Trophoblast cell (in vitro differentiated cells and primary cell): Measurements from ENCODE around the gene EML1.
A peak's percentile ranks its signal among the peaks of the same experiment; 100 is the strongest.

ENCODE experiments used
- DNase-seq, 2 donors: peaks; one replicate each; pipeline ENCODE4 v3.0.0-alpha.2; 2016
- H2AFZ ChIP-seq: 2 replicates; pipeline ENCODE4 v1.6.1; 2013; ENCODE audit warnings: low read length, moderate library complexity, mild to moderate bottlenecking; ENCODE audit not compliant: insufficient read depth, poor library complexity
- H2AK5ac ChIP-seq: 2 replicates; pipeline ENCODE4 v1.6.1; 2013; ENCODE audit warnings: mild to moderate bottlenecking, low read length
- H2BK120ac ChIP-seq: 2 replicates; pipeline ENCODE4 v1.6.1; 2013; ENCODE audit warnings: low read length, mild to moderate bottlenecking, moderate library complexity; ENCODE audit not compliant: insufficient read depth, poor library complexity
- H2BK12ac ChIP-seq: 2 replicates; pipeline ENCODE4 v1.6.1; 2013; ENCODE audit warnings: mild to moderate bottlenecking, low read length, moderate library complexity
- H2BK5ac ChIP-seq: 2 replicates; pipeline ENCODE4 v1.6.1; 2013; ENCODE audit warnings: low read length, low read depth, moderate library complexity, mild to moderate bottlenecking; ENCODE audit not compliant: poor library complexity
- H3K14ac ChIP-seq: 2 replicates; pipeline ENCODE4 v1.6.1; 2013; ENCODE audit warnings: mild to moderate bottlenecking, low read length
- H3K18ac ChIP-seq: 2 replicates; pipeline ENCODE4 v1.6.1; 2013; ENCODE audit warnings: mild to moderate bottlenecking, low read length
- H3K23ac ChIP-seq: 2 replicates; pipeline ENCODE4 v1.6.1; 2013; ENCODE audit warnings: low read length
- H3K27ac ChIP-seq: 2 replicates; pipeline ENCODE4 v1.5.1; 2013; ENCODE audit warnings: low read depth, mild to moderate bottlenecking, inconsistent platforms, low read length, moderate library complexity
- H3K27me3 ChIP-seq: 2 replicates; pipeline ENCODE4 v1.6.1; 2013; ENCODE audit warnings: inconsistent platforms, mild to moderate bottlenecking, low read length, moderate library complexity; ENCODE audit not compliant: insufficient read depth
- H3K36me3 ChIP-seq, 2 experiments: 1 replicate in 1 of 2; 2 replicates in 1 of 2; pipeline ENCODE4 v1.6.1; 2013; ENCODE audit warnings: low read length in 2 of 2, mild to moderate bottlenecking in 2 of 2, moderate library complexity in 1 of 2; ENCODE audit not compliant: insufficient read depth in 2 of 2, control insufficient read depth in 1 of 2
- H3K4ac ChIP-seq: 2 replicates; pipeline ENCODE4 v1.6.1; 2013; ENCODE audit warnings: low read depth, mild to moderate bottlenecking, low read length, moderate library complexity
- H3K4me1 ChIP-seq, 2 experiments: 1 replicate in 1 of 2; 2 replicates in 1 of 2; pipeline ENCODE4 v1.6.1; 2013; ENCODE audit warnings: low read length in 2 of 2, mild to moderate bottlenecking in 2 of 2, moderate library complexity in 1 of 2; ENCODE audit not compliant: insufficient read depth in 2 of 2, control insufficient read depth in 1 of 2
- H3K4me2 ChIP-seq: 2 replicates; pipeline ENCODE4 v1.6.1; 2013; ENCODE audit warnings: inconsistent platforms, mild to moderate bottlenecking, low read length, moderate library complexity
- H3K4me3 ChIP-seq: 2 replicates; pipeline ENCODE4 v1.5.1; 2013; ENCODE audit warnings: mild to moderate bottlenecking, low read depth, low read length, inconsistent platforms
- H3K79me1 ChIP-seq: one replicate; pipeline ENCODE4 v1.6.1; 2013; ENCODE audit warnings: low read length
- H3K79me2 ChIP-seq: 2 replicates; pipeline ENCODE4 v1.6.1; 2013; ENCODE audit warnings: low read length, mild to moderate bottlenecking; ENCODE audit not compliant: control insufficient read depth, insufficient read depth, poor library complexity
- H3K9ac ChIP-seq: 2 replicates; pipeline ENCODE4 v1.6.1; 2013; ENCODE audit warnings: mild to moderate bottlenecking, low read length
- H3K9me3 ChIP-seq: 2 replicates; pipeline ENCODE4 v1.6.1; 2013; ENCODE audit warnings: low read depth, mild to moderate bottlenecking, control low read depth, inconsistent platforms, low read length; ENCODE audit not compliant: insufficient read depth
- H4K12ac ChIP-seq: 2 replicates; pipeline ENCODE4 v1.6.1; 2013; ENCODE audit warnings: low read depth, mild to moderate bottlenecking, low read length, moderate library complexity
- H4K8ac ChIP-seq: 2 replicates; pipeline ENCODE4 v1.6.1; 2013; ENCODE audit warnings: low read depth, mild to moderate bottlenecking, low read length, moderate library complexity
- H4K91ac ChIP-seq: one replicate; pipeline ENCODE4 v1.6.1; 2013; ENCODE audit warnings: low read depth, mild to moderate bottlenecking, low read length, moderate library complexity
- WGBS: extraction: QIAGEN DNeasy Blood & Tissue Kit; methylation state at CpG from one replicate; pipeline ENCODE4 v1.1.7; 2013; ENCODE audit warnings: missing lambda C conversion rate; ENCODE audit not compliant: insufficient read length, insufficient coverage; ENCODE audit errors: extremely low coverage; 5-methylcytosine and 5-hydroxymethylcytosine counted together

EML1 gene

GRCh38 chr14:99929601-99930000, 136.4 kb downstream of the EML1 start:
- no peak overlapping the region for H4K91ac ChIP-seq
- H2BK12ac ChIP-seq: no peak overlapping the region
- peak; percentile 65 to 90 for DNase-seq
- no peak overlapping the region for H4K12ac ChIP-seq
- WGBS: no CpG with 5 or more reads among the region's 6 CpGs
- no peak overlapping the region for H3K9ac ChIP-seq
- H3K4ac ChIP-seq: no peak overlapping the region
- no peak overlapping the region for H3K18ac ChIP-seq
- H3K4me1 ChIP-seq: no peaks in the 10 kb centered on the region
- no peaks in the 10 kb centered on the region for H3K79me1 ChIP-seq
- H3K36me3 ChIP-seq: no peaks in the 10 kb centered on the region
- no peak overlapping the region for H3K4me3 ChIP-seq
- H3K9me3 ChIP-seq: no peaks in the 10 kb centered on the region
- no peak overlapping the region for H3K27ac ChIP-seq
- no peak overlapping the region for H2BK120ac ChIP-seq
- no peak overlapping the region for H3K4me2 ChIP-seq
- no peaks in the 10 kb centered on the region for H3K79me2 ChIP-seq
- H2AFZ ChIP-seq: no peak overlapping the region
- no peak overlapping the region for H2AK5ac ChIP-seq
- H3K27me3 ChIP-seq: no peaks in the 10 kb centered on the region
- H4K8ac ChIP-seq: no peak overlapping the region
- no peak overlapping the region for H3K23ac ChIP-seq
- H2BK5ac ChIP-seq: no peak overlapping the region
- H3K14ac ChIP-seq: no peak overlapping the region

- Histone ChIP-seq H2BK12ac (no peak overlapping the region), H3K9me3 (no peaks in the 10 kb centered on the region), H3K79me2 (no peaks in the 10 kb centered on the region), H3K18ac (no peak overlapping the region), H3K27ac (no peak overlapping the region), H4K91ac (no peak overlapping the region), H3K14ac (no peak overlapping the region), H2AK5ac (no peak overlapping the region), H3K79me1 (no peaks in the 10 kb centered on the region), H4K8ac (no peak overlapping the region), H3K4me1 (no peaks in the 10 kb centered on the region), H3K23ac (no peak overlapping the region), H2BK5ac (no peak overlapping the region), H3K36me3 (no peaks in the 10 kb centered on the region), H2BK120ac (no peak overlapping the region), H3K9ac (no peak overlapping the region), H3K4ac (no peak overlapping the region), H3K27me3 (no peaks in the 10 kb centered on the region), H3K4me3 (no peak overlapping the region), H2AFZ (no peak overlapping the region), H4K12ac (no peak overlapping the region), H3K4me2 (no peak overlapping the region)
- no CpG with 5 or more reads among the region's 6 CpGs for WGBS
- no peak for DNase-seq
Measured at GRCh38 chr14:99930420-99931274, 137.4 kb downstream of the EML1 start.

GRCh38 chr14:99931308-99931707, 138.1 kb downstream of the EML1 start:
- Histone ChIP-seq H2BK12ac (no peak overlapping the region), H3K18ac (no peak overlapping the region), H3K14ac (no peak overlapping the region), H3K9me3 (no peaks in the 10 kb centered on the region), H3K4me3 (no peak overlapping the region), H3K4me2 (no peak overlapping the region), H2BK5ac (no peak overlapping the region), H3K36me3 (no peaks in the 10 kb centered on the region), H3K27me3 (no peaks in the 10 kb centered on the region), H3K9ac (no peak overlapping the region), H2BK120ac (no peak overlapping the region), H3K23ac (no peak overlapping the region), H3K79me1 (no peaks in the 10 kb centered on the region), H3K79me2 (no peaks in the 10 kb centered on the region), H4K8ac (no peak overlapping the region), H3K27ac (no peak overlapping the region), H2AK5ac (no peak overlapping the region), H4K12ac (no peak overlapping the region), H4K91ac (no peak overlapping the region), H3K4me1 (peaks cover 2% of the 10 kb centered on the region in 2 experiments), H2AFZ (no peak overlapping the region), H3K4ac (no peak overlapping the region)
- no peak for DNase-seq
- no CpG with 5 or more reads among the region's 4 CpGs for WGBS

- Histone ChIP-seq H3K27ac (no peak overlapping the region), H2BK5ac (no peak overlapping the region), H3K79me1 (no peaks in the 10 kb centered on the region), H3K4me1 (peaks cover 3 to 7% of the 10 kb centered on the region in 2 experiments), H3K14ac (no peak overlapping the region), H3K79me2 (no peaks in the 10 kb centered on the region), H3K4ac (no peak overlapping the region), H4K91ac (no peak overlapping the region), H3K23ac (no peak overlapping the region), H2BK12ac (no peak overlapping the region), H3K9ac (no peak overlapping the region), H4K8ac (no peak overlapping the region), H2BK120ac (no peak overlapping the region), H3K4me2 (no peak overlapping the region), H2AFZ (no peak overlapping the region), H2AK5ac (no peak overlapping the region), H3K4me3 (no peak overlapping the region), H3K18ac (no peak overlapping the region), H3K36me3 (peaks cover 2 to 5% of the 10 kb centered on the region in 2 experiments), H3K9me3 (no peaks in the 10 kb centered on the region), H4K12ac (no peak overlapping the region), H3K27me3 (no peaks in the 10 kb centered on the region)
- no CpG with 5 or more reads among the region's 16 CpGs for WGBS
- peak; percentile 70 to 88 for DNase-seq
Measured at GRCh38 chr14:99936056-99936455, 142.8 kb downstream of the EML1 start.
